Activated CD8-positive, alpha-beta memory T cell treated with anti-CD3 and anti-CD28 coated beads for 36 hours (primary cell): ENCODE results near the gene NTRK1. TPM values are rescaled to one million over a fixed set of nuclear protein-coding genes. Genes with fewer than 3 reads are reported as not detected.

Experiments used
- CTCF ChIA-PET: fragments of 350-600 bp; sonication (Branson Sonifier 250); formaldehyde crosslinking; loops from one replicate; lab custom pipeline; 2021; ENCODE audit warnings: antibody characterized with exemption; lab: Charles Lee
- POLR2A ChIA-PET: fragments of 350-600 bp; sonication (Branson Sonifier 250); formaldehyde crosslinking; loops from one replicate; lab custom pipeline; 2021; ENCODE audit warnings: antibody characterized with exemption; lab: Charles Lee
- total RNA-seq, 2 experiments: library from RNA; stranded (reverse); gene quantifications; one replicate each; pipeline ENCODE4 v1.2.3, GENCODE V29; 2021

NTRK1 gene
- total RNA-seq, 2 experiments from 2014 or later: 3.5 to 3.6 TPM

DNA sequence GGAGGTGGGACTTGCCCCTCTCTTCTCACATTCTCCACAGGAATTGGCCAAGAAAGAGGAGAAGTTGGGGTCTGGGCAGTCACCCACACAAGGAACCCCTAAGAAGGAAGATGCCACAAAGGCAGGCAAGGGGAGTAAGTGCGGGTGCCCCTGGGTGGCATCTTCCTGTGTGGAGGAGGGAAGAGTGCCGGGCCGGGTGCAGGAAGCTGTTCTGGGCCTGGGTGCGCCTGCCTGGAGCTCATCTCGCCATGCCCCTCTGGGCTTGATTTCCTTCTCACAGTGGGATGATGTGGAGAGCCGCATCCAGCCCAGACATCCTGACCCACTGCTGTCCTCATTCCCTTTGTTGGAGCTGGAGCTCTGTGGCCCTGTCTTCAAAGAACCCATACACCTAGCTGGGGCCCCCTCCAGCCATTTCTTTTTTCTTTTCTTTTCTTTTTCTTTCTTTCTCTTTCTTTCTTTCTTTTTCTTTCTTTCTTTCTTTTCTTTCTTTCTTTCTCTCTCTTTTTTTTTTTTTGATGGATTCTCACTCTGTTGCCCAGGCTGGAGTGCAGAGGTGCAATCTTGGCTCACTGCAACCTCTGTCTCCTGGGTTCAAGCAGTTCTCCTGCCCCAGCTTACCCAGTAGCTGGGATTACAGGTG, 69.1 kb downstream of the NTRK1 start:
- ChIA-PET POLR2A (no interaction called here), CTCF (interaction anchor here (1.5 to 2.0 kb wide), 2 partner anchors 9 to 19 kb away, joined by 3 to 17 read pairs; partner anchors contain the start of gene LRRC71)

DNA sequence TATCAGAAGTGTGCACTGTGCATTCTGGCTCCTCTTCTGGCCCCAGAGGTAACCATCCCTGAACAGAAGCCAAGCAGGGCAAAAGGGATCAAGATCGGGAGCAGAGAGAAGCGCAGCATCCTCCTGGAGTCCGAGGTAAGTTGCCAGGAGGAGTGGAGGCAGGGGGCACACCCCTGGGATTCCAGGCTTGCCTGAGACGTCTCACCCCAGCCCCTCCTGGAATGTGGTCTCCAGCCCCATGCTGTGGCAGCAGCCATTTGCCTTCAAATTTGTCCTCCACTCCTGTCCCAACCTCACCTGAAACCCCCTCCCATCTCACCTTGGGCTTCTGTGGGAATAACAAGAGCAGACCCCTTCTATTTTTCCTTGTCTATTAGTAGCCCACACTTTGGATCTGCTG, 69.8 kb downstream of the NTRK1 start:
- POLR2A ChIA-PET: no interaction called here
- CTCF ChIA-PET: interaction anchor here (1.5 kb wide), 1 partner anchor 10 kb away, joined by 3 read pairs; the partner anchor contains the start of gene LRRC71

Other genes starting within 250 kb of the NTRK1 start
- gene HAPLN2, start 241.4 kb upstream of the NTRK1 start, total RNA-seq: not detected
- not detected for gene BCAN, start 218.7 kb upstream of the NTRK1 start, total RNA-seq
- gene NES, start 183.5 kb upstream of the NTRK1 start, total RNA-seq: not detected
- under 1 TPM; 0.78 to 0.89 TPM for gene CRABP2, start 155.3 kb upstream of the NTRK1 start, total RNA-seq
- gene METTL25B, start 132.4 kb upstream of the NTRK1 start, total RNA-seq: 10 to 100 TPM; 29.0 to 33.3 TPM
- gene ISG20L2, start 132.1 kb upstream of the NTRK1 start, total RNA-seq: 10 to 100 TPM; 69.9 to 78.5 TPM
- 100 to 1,000 TPM; 115 to 122 TPM for gene MRPL24, start 119.8 kb upstream of the NTRK1 start, total RNA-seq
- gene HDGF, start 109.2 kb upstream of the NTRK1 start, total RNA-seq: 100 to 1,000 TPM; 303 to 315 TPM
- 10 to 100 TPM; 90.3 to 99.2 TPM for gene PRCC, start 93.3 kb upstream of the NTRK1 start, total RNA-seq
- 100 to 1,000 TPM; 233 to 237 TPM for gene SH2D2A, start 44.0 kb upstream of the NTRK1 start, total RNA-seq
- not detected for gene INSRR, start 1.7 kb upstream of the NTRK1 start, total RNA-seq
- gene PEAR1, start 32.9 kb downstream of the NTRK1 start, total RNA-seq: under 1 TPM in 1 of 2 experiments, not detected in 1; 0.04 TPM
- not detected for gene LRRC71, start 59.8 kb downstream of the NTRK1 start, total RNA-seq
- gene ARHGEF11, start 184.9 kb downstream of the NTRK1 start, total RNA-seq: 1 to 10 TPM; 1.3 to 2.1 TPM
- not detected for gene ETV3L, start 238.9 kb downstream of the NTRK1 start, total RNA-seq